B cell (primary cell): ENCODE results near the gene KLHL11.

Experiments used
- EZH2 ChIP-seq: IDR thresholded peaks from 2 replicates; pipeline ENCODE4 v1.6.1; 2012; ENCODE audit warnings: borderline replicate concordance, low read depth, mild to moderate bottlenecking, moderate library complexity, low read length; ENCODE audit not compliant: insufficient read depth, poor library complexity, severe bottlenecking
- TF ChIP-seq, protein P1 (sequence below): fragments of 200-600 bp; IDR thresholded peaks from one replicate; pipeline ENCODE4 v1.8.0; 2022; ENCODE audit warnings: antibody characterized with exemption, mild to moderate bottlenecking

DNA sequence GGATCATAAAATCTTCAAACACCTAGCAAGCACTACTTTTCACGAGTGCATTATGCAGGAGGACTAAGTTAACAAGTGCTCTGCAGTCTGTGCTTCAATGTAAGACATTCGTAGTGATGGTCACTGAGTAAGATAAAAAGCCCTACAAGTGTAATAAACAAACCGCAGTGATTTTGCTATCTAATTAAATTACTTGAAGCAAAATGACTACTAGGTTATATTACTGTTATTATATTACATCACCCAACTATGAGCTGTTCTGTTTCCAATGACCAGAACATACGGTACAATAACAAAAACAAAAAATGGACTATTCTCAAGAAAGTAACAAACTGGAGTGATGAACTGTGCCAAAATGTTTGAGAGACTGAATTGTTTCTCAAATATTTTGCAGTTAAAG lies 16.4 kb downstream of the KLHL11 start:
- TF ChIP-seq, protein P1, sequence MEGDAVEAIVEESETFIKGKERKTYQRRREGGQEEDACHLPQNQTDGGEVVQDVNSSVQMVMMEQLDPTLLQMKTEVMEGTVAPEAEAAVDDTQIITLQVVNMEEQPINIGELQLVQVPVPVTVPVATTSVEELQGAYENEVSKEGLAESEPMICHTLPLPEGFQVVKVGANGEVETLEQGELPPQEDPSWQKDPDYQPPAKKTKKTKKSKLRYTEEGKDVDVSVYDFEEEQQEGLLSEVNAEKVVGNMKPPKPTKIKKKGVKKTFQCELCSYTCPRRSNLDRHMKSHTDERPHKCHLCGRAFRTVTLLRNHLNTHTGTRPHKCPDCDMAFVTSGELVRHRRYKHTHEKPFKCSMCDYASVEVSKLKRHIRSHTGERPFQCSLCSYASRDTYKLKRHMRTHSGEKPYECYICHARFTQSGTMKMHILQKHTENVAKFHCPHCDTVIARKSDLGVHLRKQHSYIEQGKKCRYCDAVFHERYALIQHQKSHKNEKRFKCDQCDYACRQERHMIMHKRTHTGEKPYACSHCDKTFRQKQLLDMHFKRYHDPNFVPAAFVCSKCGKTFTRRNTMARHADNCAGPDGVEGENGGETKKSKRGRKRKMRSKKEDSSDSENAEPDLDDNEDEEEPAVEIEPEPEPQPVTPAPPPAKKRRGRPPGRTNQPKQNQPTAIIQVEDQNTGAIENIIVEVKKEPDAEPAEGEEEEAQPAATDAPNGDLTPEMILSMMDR: no peak
- TF ChIP-seq EZH2: no peak
